Measurements from ENCODE around the gene GAK. TPM values are rescaled to one million over a fixed set of nuclear protein-coding genes. Genes with fewer than 3 reads are reported as not detected.
A peak's percentile ranks its signal among the peaks of the same experiment; 100 is the strongest.

GAK gene
- polyA plus RNA-seq, 1 of the 3 experiments (the other 2 are of a cell fraction) = 35.9 TPM

- no peak overlapping the region for H3K9ac ChIP-seq
- H3K9me2 ChIP-seq = no peaks in the 10 kb centered on the region
- 96% methylated on average over 11 of the region's 11 CpGs for WGBS (ENCODE audit: low lambda C conversion rate)
- H3K4me3 ChIP-seq (ENCODE audit: low read depth in 2 of 2, low read length in 1 of 2) = no peak overlapping the region
- H4K20me1 ChIP-seq (ENCODE audit: insufficient read depth) = no peaks in the 10 kb centered on the region
- TF ChIP-seq RXRA (IDR thresholded peaks at IDR 0.05; ENCODE audit: borderline replicate concordance, low read depth) (no peak), TCF12 (IDR thresholded peaks at IDR 0.05) (no peak), CHD2 (IDR thresholded peaks at IDR 0.05; ENCODE audit: low read length, partially characterized antibody) (no peak), RFX5 (IDR thresholded peaks at IDR 0.05; ENCODE audit: low read length) (no peak)
- TF ChIP-seq, protein P1, sequence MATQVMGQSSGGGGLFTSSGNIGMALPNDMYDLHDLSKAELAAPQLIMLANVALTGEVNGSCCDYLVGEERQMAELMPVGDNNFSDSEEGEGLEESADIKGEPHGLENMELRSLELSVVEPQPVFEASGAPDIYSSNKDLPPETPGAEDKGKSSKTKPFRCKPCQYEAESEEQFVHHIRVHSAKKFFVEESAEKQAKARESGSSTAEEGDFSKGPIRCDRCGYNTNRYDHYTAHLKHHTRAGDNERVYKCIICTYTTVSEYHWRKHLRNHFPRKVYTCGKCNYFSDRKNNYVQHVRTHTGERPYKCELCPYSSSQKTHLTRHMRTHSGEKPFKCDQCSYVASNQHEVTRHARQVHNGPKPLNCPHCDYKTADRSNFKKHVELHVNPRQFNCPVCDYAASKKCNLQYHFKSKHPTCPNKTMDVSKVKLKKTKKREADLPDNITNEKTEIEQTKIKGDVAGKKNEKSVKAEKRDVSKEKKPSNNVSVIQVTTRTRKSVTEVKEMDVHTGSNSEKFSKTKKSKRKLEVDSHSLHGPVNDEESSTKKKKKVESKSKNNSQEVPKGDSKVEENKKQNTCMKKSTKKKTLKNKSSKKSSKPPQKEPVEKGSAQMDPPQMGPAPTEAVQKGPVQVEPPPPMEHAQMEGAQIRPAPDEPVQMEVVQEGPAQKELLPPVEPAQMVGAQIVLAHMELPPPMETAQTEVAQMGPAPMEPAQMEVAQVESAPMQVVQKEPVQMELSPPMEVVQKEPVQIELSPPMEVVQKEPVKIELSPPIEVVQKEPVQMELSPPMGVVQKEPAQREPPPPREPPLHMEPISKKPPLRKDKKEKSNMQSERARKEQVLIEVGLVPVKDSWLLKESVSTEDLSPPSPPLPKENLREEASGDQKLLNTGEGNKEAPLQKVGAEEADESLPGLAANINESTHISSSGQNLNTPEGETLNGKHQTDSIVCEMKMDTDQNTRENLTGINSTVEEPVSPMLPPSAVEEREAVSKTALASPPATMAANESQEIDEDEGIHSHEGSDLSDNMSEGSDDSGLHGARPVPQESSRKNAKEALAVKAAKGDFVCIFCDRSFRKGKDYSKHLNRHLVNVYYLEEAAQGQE (IDR thresholded peaks at IDR 0.05; ENCODE audit: low read depth, low read length) = no peak
- no peaks in the 10 kb centered on the region for H3K9me3 ChIP-seq
- peaks cover 9 to 34% of the 10 kb centered on the region in 2 experiments for H3K36me3 ChIP-seq (replicated peaks in 1 of 2; ENCODE audit: control insufficient read depth in 1 of 2, insufficient read depth in 2 of 2, low read length in 1 of 2)
- no peak overlapping the region for H3K27ac ChIP-seq (ENCODE audit: low read depth in 2 of 2, low read length in 1 of 2)
- no peaks in the 10 kb centered on the region for H3K27me3 ChIP-seq (ENCODE audit: insufficient read depth)
- H3F3A ChIP-seq (replicated peaks; ENCODE audit: insufficient read depth) = no peaks in the 10 kb centered on the region
- no peak for DNase-seq
- CTCF ChIA-PET = no interaction called here
- H3K4me2 ChIP-seq = no peak overlapping the region
- POLR2A ChIA-PET = no interaction called here
- H3K79me2 ChIP-seq (ENCODE audit: insufficient read depth) = no peaks in the 10 kb centered on the region
- no peaks in the 10 kb centered on the region for H3K4me1 ChIP-seq (ENCODE audit: control insufficient read depth in 1 of 2, insufficient read depth in 2 of 2, low read depth in 1 of 2, low read length in 1 of 2)
- no peak overlapping the region for H2AFZ ChIP-seq (ENCODE audit: low read depth)
These were observed 77.8 kb downstream of the GAK start for GRCh38 chr4:854356-854755.

- Histone ChIP-seq H3F3A (replicated peaks; ENCODE audit: insufficient read depth) (no peaks in the 10 kb centered on the region), H3K79me2 (ENCODE audit: insufficient read depth) (no peaks in the 10 kb centered on the region), H3K27me3 (ENCODE audit: insufficient read depth) (no peaks in the 10 kb centered on the region), H4K20me1 (ENCODE audit: insufficient read depth) (no peaks in the 10 kb centered on the region), H2AFZ (ENCODE audit: low read depth) (no peak overlapping the region), H3K27ac (ENCODE audit: low read depth in 2 of 2, low read length in 1 of 2) (no peak overlapping the region), H3K4me1 (ENCODE audit: control insufficient read depth in 1 of 2, insufficient read depth in 2 of 2, low read depth in 1 of 2, low read length in 1 of 2) (no peaks in the 10 kb centered on the region), H3K9ac (no peak overlapping the region), H3K4me2 (no peak overlapping the region), H3K9me2 (no peaks in the 10 kb centered on the region), H3K4me3 (ENCODE audit: low read depth in 2 of 2, low read length in 1 of 2) (no peak overlapping the region), H3K9me3 (no peaks in the 10 kb centered on the region), H3K36me3 (replicated peaks in 1 of 2; ENCODE audit: control insufficient read depth in 1 of 2, insufficient read depth in 2 of 2, low read length in 1 of 2) (peaks cover 9 to 31% of the 10 kb centered on the region in 2 experiments)
- peak; percentile 30 for DNase-seq
- POLR2A ChIA-PET = no interaction called here
- CTCF ChIA-PET = no interaction called here
- 96% methylated on average over 27 of the region's 33 CpGs for WGBS (ENCODE audit: low lambda C conversion rate)
- TF ChIP-seq RCOR1 (IDR thresholded peaks at IDR 0.05; ENCODE audit: low read length) (no peak), POLR2AphosphoS5 (IDR thresholded peaks at IDR 0.05; ENCODE audit: low read depth, low read length) (no peak), USF1 (IDR thresholded peaks at IDR 0.05; ENCODE audit: borderline replicate concordance, low read depth) (no peak), NFIC (IDR thresholded peaks at IDR 0.05; ENCODE audit: borderline replicate concordance) (no peak), NRF1 (IDR thresholded peaks at IDR 0.05; ENCODE audit: low read depth, low read length) (no peak), GABPA (IDR thresholded peaks at IDR 0.05; ENCODE audit: low read depth) (no peak), GATA2 (CRISPR knock-in tag; IDR thresholded peaks at IDR 0.05) (no peak), TAF1 (IDR thresholded peaks at IDR 0.05; ENCODE audit: borderline replicate concordance, low read depth, low read length) (no peak), RXRA (IDR thresholded peaks at IDR 0.05; ENCODE audit: borderline replicate concordance, low read depth) (no peak), ELF1 (IDR thresholded peaks at IDR 0.05) (no peak), MAX (IDR thresholded peaks at IDR 0.05; ENCODE audit: low read depth) (no peak)
- TF ChIP-seq, protein P2, sequence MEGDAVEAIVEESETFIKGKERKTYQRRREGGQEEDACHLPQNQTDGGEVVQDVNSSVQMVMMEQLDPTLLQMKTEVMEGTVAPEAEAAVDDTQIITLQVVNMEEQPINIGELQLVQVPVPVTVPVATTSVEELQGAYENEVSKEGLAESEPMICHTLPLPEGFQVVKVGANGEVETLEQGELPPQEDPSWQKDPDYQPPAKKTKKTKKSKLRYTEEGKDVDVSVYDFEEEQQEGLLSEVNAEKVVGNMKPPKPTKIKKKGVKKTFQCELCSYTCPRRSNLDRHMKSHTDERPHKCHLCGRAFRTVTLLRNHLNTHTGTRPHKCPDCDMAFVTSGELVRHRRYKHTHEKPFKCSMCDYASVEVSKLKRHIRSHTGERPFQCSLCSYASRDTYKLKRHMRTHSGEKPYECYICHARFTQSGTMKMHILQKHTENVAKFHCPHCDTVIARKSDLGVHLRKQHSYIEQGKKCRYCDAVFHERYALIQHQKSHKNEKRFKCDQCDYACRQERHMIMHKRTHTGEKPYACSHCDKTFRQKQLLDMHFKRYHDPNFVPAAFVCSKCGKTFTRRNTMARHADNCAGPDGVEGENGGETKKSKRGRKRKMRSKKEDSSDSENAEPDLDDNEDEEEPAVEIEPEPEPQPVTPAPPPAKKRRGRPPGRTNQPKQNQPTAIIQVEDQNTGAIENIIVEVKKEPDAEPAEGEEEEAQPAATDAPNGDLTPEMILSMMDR (IDR thresholded peaks at IDR 0.05) = no peak
- TF ChIP-seq, protein P3, sequence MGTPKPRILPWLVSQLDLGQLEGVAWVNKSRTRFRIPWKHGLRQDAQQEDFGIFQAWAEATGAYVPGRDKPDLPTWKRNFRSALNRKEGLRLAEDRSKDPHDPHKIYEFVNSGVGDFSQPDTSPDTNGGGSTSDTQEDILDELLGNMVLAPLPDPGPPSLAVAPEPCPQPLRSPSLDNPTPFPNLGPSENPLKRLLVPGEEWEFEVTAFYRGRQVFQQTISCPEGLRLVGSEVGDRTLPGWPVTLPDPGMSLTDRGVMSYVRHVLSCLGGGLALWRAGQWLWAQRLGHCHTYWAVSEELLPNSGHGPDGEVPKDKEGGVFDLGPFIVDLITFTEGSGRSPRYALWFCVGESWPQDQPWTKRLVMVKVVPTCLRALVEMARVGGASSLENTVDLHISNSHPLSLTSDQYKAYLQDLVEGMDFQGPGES (IDR thresholded peaks at IDR 0.05; ENCODE audit: low read depth, low read length) = no peak
- TF ChIP-seq, protein P1 (IDR thresholded peaks at IDR 0.05; ENCODE audit: low read depth, low read length) = no peak
These were observed 78.7 kb downstream of the GAK start for GRCh38 chr4:853416-853781.

All from SK-N-SH (cell line).